ENCODE results near the gene MRPL50. TPM values are rescaled to one million over a fixed set of nuclear protein-coding genes. Genes with fewer than 3 reads are reported as not detected.

The MRPL50 gene
- total and polyA plus RNA-seq, 2 experiments from 2014 or later, result 25.5 to 59.0 TPM

DNA sequence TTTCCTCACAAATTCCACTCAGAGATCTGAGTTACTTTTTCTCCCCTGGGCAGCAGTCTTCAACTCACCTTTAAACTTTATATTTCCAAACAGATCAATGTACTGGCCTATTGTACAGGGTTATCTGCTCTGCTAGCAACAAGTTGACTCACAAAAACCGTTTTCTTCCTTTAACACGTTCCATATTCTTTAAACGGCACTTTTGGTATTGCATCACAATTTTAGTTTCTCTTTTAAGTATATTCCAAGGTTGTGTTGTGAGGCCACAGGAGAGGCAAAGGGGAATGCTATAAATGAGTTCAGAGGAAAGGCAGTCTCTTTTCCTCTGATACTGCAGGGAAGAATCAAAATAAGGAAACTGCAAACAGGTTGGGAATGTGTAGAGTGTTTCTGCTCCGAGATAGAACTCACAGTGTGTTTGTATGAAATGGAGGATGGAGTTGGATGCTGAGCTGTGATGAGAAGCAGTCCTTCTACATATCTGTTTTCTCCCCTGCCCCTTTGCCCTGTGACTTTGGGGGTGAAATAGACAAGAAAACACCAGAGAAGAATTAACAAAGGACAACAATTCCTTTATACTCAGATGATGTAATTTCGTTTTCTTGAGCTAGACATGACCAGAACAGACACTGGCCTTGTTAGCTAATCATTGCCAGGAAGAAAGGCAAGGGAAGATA lies 47.1 kb upstream of the MRPL50 start:
- Histone ChIP-seq H3K9me2 (ENCODE audit: insufficient read depth) (no peaks in the 10 kb centered on the region), H4K20me1 (replicated peaks; ENCODE audit: insufficient read depth) (no peaks in the 10 kb centered on the region), H3K36me3 (ENCODE audit: insufficient read depth) (no peaks in the 10 kb centered on the region), H3K27me3 (ENCODE audit: insufficient read depth) (no peaks in the 10 kb centered on the region), H3K4me3 (no peak overlapping the region), H3K4me2 (no peak overlapping the region), H3K27ac (ENCODE audit: low read depth) (no peak overlapping the region), H3K79me2 (replicated peaks; ENCODE audit: insufficient read depth) (no peaks in the 10 kb centered on the region), H3F3A (replicated peaks; ENCODE audit: low read depth) (no peaks in the 10 kb centered on the region), H3K4me1 (ENCODE audit: insufficient read depth) (0 out of 2 replicates have a peak, but pooled peaks cover 3% of the 10 kb centered on the region), H2AFZ (peak overlapping the region; percentile 56; the same call in 1 of the 2 replicates)
- no peak overlapping the region for H3K27ac Mint-ChIP-seq
- ATAC-seq (no peak), DNase-seq (ENCODE audit: low spot score) (no peak)
- no peak overlapping the region for H3K4me3 Mint-ChIP-seq
- no peaks in the 10 kb centered on the region for H3K9me3 Mint-ChIP-seq
- TF ChIP-seq ZNF331 (CRISPR knock-in tag; IDR thresholded peaks at IDR 0.05; ENCODE audit: low read depth) (no peak), STAT1 (IDR thresholded peaks at IDR 0.05; ENCODE audit: unreplicated experiment) (no peak), NANOG (IDR thresholded peaks at IDR 0.05; ENCODE audit: borderline replicate concordance) (no peak), ZNF114 (CRISPR knock-in tag; IDR thresholded peaks at IDR 0.05) (no peak), POLR2AphosphoS5 (IDR thresholded peaks at IDR 0.05; ENCODE audit: low read depth) (no peak), EZH2phosphoT487 (IDR thresholded peaks at IDR 0.05; ENCODE audit: unreplicated experiment) (no peak), CREB1 (CRISPR knock-in tag; IDR thresholded peaks at IDR 0.05; ENCODE audit: low read depth) (no peak), EZH2 (IDR thresholded peaks at IDR 0.05; ENCODE audit: low read depth, unreplicated experiment) (no peak), JUNB (IDR thresholded peaks at IDR 0.05; ENCODE audit: unreplicated experiment) (no peak)
- TF ChIP-seq, protein P1, sequence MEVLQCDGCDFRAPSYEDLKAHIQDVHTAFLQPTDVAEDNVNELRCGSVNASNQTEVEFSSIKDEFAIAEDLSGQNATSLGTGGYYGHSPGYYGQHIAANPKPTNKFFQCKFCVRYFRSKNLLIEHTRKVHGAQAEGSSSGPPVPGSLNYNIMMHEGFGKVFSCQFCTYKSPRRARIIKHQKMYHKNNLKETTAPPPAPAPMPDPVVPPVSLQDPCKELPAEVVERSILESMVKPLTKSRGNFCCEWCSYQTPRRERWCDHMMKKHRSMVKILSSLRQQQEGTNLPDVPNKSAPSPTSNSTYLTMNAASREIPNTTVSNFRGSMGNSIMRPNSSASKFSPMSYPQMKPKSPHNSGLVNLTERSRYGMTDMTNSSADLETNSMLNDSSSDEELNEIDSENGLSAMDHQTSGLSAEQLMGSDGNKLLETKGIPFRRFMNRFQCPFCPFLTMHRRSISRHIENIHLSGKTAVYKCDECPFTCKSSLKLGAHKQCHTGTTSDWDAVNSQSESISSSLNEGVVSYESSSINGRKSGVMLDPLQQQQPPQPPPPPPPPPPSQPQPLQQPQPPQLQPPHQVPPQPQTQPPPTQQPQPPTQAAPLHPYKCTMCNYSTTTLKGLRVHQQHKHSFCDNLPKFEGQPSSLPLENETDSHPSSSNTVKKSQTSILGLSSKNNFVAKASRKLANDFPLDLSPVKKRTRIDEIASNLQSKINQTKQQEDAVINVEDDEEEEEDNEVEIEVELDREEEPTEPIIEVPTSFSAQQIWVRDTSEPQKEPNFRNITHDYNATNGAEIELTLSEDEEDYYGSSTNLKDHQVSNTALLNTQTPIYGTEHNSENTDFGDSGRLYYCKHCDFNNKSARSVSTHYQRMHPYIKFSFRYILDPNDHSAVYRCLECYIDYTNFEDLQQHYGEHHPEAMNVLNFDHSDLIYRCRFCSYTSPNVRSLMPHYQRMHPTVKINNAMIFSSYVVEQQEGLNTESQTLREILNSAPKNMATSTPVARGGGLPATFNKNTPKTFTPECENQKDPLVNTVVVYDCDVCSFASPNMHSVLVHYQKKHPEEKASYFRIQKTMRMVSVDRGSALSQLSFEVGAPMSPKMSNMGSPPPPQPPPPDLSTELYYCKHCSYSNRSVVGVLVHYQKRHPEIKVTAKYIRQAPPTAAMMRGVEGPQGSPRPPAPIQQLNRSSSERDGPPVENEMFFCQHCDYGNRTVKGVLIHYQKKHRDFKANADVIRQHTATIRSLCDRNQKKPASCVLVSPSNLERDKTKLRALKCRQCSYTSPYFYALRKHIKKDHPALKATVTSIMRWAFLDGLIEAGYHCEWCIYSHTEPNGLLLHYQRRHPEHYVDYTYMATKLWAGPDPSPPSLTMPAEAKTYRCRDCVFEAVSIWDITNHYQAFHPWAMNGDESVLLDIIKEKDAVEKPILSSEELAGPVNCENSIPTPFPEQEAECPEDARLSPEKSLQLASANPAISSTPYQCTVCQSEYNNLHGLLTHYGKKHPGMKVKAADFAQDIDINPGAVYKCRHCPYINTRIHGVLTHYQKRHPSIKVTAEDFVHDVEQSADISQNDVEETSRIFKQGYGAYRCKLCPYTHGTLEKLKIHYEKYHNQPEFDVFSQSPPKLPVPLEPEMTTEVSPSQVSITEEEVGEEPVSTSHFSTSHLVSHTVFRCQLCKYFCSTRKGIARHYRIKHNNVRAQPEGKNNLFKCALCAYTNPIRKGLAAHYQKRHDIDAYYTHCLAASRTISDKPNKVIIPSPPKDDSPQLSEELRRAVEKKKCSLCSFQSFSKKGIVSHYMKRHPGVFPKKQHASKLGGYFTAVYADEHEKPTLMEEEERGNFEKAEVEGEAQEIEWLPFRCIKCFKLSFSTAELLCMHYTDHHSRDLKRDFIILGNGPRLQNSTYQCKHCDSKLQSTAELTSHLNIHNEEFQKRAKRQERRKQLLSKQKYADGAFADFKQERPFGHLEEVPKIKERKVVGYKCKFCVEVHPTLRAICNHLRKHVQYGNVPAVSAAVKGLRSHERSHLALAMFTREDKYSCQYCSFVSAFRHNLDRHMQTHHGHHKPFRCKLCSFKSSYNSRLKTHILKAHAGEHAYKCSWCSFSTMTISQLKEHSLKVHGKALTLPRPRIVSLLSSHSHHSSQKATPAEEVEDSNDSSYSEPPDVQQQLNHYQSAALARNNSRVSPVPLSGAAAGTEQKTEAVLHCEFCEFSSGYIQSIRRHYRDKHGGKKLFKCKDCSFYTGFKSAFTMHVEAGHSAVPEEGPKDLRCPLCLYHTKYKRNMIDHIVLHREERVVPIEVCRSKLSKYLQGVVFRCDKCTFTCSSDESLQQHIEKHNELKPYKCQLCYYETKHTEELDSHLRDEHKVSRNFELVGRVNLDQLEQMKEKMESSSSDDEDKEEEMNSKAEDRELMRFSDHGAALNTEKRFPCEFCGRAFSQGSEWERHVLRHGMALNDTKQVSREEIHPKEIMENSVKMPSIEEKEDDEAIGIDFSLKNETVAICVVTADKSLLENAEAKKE (CRISPR knock-in tag; IDR thresholded peaks at IDR 0.05), result no peak
- TF ChIP-seq, protein P2, sequence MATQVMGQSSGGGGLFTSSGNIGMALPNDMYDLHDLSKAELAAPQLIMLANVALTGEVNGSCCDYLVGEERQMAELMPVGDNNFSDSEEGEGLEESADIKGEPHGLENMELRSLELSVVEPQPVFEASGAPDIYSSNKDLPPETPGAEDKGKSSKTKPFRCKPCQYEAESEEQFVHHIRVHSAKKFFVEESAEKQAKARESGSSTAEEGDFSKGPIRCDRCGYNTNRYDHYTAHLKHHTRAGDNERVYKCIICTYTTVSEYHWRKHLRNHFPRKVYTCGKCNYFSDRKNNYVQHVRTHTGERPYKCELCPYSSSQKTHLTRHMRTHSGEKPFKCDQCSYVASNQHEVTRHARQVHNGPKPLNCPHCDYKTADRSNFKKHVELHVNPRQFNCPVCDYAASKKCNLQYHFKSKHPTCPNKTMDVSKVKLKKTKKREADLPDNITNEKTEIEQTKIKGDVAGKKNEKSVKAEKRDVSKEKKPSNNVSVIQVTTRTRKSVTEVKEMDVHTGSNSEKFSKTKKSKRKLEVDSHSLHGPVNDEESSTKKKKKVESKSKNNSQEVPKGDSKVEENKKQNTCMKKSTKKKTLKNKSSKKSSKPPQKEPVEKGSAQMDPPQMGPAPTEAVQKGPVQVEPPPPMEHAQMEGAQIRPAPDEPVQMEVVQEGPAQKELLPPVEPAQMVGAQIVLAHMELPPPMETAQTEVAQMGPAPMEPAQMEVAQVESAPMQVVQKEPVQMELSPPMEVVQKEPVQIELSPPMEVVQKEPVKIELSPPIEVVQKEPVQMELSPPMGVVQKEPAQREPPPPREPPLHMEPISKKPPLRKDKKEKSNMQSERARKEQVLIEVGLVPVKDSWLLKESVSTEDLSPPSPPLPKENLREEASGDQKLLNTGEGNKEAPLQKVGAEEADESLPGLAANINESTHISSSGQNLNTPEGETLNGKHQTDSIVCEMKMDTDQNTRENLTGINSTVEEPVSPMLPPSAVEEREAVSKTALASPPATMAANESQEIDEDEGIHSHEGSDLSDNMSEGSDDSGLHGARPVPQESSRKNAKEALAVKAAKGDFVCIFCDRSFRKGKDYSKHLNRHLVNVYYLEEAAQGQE (IDR thresholded peaks at IDR 0.05; ENCODE audit: unreplicated experiment), result no peak
- TF ChIP-seq, protein P3, sequence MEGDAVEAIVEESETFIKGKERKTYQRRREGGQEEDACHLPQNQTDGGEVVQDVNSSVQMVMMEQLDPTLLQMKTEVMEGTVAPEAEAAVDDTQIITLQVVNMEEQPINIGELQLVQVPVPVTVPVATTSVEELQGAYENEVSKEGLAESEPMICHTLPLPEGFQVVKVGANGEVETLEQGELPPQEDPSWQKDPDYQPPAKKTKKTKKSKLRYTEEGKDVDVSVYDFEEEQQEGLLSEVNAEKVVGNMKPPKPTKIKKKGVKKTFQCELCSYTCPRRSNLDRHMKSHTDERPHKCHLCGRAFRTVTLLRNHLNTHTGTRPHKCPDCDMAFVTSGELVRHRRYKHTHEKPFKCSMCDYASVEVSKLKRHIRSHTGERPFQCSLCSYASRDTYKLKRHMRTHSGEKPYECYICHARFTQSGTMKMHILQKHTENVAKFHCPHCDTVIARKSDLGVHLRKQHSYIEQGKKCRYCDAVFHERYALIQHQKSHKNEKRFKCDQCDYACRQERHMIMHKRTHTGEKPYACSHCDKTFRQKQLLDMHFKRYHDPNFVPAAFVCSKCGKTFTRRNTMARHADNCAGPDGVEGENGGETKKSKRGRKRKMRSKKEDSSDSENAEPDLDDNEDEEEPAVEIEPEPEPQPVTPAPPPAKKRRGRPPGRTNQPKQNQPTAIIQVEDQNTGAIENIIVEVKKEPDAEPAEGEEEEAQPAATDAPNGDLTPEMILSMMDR (conservative IDR thresholded peaks at IDR 0.05; ENCODE audit: low read depth in 2 of 2), result no peak
- TF ChIP-seq, protein P4, sequence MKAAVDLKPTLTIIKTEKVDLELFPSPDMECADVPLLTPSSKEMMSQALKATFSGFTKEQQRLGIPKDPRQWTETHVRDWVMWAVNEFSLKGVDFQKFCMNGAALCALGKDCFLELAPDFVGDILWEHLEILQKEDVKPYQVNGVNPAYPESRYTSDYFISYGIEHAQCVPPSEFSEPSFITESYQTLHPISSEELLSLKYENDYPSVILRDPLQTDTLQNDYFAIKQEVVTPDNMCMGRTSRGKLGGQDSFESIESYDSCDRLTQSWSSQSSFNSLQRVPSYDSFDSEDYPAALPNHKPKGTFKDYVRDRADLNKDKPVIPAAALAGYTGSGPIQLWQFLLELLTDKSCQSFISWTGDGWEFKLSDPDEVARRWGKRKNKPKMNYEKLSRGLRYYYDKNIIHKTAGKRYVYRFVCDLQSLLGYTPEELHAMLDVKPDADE (IDR thresholded peaks at IDR 0.05), result no peak
- no peaks in the 10 kb centered on the region for H3K36me3 Mint-ChIP-seq (ENCODE audit: low read depth)
- peaks cover 4% of the 10 kb centered on the region for H3K27me3 Mint-ChIP-seq (ENCODE audit: insufficient read depth, low read depth, poor library complexity)
- peaks cover 7% of the 10 kb centered on the region for H3K4me1 Mint-ChIP-seq

Data from GM23338 (cell line).